T-helper 1 cell treated with Interleukin-12 subunit alpha and Interleukin-12 subunit beta and Interleukin-4 antibody, amounts not matched to agents 30 ng/mL and 1 ng/mL, for 36 hours (primary cell): ENCODE measurements around the gene COQ9. TPM values are rescaled to one million over a fixed set of nuclear protein-coding genes. Genes with fewer than 3 reads are reported as not detected.

Source experiments
- intact Hi-C: fragments of 100-400 bp; cut with micrococcal nuclease; formaldehyde crosslinking; loops from one replicate; pipeline ENCODE4 v1.15.1; 2024
- total RNA-seq: library from RNA; stranded (reverse); gene quantifications from 2 replicates; pipeline ENCODE4 v1.2.3, GENCODE V29; 2022

Gene COQ9
- total RNA-seq, 1 donor from 2014 or later, result 39.1 TPM

DNA sequence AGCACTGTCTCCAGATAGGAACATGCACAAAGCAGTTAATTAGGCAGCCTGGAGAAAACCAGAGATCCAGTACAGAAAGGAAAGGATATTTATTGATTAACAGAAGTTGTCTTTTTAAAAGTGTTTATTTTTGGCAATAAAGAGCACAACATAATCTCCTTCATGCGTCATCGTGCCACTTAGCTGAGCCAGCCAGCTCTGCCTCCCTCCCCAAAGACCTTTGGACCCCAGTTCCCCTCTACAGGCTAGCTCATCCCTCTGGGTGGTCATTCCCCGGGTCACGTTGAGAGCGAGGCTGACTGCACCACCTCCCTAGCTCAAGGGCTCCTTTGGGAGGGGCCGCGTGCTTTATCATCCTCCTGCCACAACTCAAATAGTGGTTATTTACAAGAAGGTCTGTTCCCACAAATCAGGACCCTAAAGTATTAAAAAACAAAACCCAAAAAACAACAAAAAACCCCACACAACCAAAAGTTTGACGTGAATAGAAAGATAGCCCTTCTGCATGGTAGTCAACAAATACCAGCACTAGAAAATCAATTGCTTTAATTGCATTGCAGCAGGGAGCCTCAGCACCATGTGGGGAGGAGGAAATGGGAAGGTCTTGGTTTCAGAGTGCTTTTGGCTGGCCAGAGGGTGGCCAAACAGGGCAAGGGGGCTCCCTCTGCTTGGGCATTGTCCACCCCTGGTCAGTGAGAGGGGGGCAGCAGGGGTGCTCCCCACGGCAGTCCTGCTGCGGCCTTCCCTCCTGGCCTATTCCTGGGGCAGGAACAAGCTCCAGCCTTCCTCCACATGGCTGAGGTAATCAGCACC lies 24.8 kb downstream of the COQ9 start:
- intact Hi-C loops, result no loop called here

DNA sequence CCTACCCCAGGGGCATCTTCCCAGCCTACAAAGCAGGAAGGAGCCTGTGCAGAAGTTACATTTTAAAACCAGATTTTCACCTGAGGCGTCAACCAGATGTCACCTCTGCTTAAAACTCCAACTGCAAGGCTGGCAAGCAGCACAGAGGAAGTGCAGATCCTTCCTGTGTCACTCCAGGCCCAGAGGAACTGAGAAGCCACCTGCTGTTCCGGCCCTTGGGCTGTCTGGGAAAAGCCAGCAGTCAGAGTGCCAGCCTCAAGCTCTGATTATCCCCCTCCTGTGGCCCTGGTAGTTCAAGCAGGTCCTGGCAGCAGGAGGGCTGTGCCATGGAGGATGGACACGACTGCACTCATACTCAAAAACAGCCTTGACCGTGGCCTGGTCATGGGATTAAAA lies 25.4 kb downstream of the COQ9 start:
- intact Hi-C loops, result no loop called here

DNA sequence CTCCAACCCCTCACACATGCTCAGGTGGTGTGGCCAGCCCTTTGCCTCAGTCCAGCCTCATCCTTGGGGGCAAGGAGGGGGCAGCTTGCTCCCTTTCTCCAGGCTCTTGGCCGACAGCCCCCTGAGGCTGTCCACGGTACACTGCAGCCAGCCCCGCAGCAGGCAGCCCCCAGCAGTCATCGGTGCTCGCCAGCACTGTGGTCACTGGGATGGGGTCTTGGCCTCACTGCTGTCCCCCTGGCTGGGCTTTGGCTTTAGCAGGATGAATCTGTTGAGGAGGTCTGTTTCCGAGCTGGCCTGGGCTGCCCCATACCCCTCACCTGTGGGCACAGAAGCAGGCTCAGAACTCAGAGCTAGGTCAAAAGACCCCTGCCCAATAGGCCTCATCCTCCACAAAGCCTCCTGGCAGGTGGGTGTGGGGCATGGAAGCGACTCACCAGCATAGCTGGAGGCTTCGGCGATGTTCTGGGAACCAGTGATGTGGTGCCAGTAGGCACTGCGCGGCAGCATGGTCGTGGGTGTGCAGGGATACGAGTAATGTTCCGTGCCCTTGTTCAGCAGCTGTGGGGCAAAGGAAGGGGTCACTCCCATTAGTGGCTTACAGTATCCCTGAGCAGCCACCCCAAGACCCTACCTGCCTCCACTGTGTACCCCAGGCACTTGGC lies 26.0 kb downstream of the COQ9 start:
- intact Hi-C loops, result no loop called here

DNA sequence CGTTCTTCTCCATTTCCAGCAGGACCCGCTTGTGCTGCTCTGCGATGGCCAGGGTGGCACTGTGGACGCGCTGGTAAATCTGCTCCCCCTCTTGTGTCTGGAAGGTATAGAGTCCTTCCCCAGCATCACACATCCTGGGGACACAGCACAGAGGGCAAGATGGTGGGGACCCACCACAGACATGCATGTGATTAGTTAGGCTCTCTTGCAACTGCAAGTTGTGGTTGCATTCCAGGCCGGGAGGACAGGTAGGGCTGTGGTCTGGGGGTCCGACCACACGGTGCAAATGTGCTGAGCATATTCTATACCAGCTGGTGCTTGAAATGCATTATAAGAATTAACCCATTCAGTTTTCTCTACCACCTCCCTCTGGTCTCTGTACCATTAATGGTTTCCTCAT lies 26.6 kb downstream of the COQ9 start:
- intact Hi-C loops, result no loop called here

DNA sequence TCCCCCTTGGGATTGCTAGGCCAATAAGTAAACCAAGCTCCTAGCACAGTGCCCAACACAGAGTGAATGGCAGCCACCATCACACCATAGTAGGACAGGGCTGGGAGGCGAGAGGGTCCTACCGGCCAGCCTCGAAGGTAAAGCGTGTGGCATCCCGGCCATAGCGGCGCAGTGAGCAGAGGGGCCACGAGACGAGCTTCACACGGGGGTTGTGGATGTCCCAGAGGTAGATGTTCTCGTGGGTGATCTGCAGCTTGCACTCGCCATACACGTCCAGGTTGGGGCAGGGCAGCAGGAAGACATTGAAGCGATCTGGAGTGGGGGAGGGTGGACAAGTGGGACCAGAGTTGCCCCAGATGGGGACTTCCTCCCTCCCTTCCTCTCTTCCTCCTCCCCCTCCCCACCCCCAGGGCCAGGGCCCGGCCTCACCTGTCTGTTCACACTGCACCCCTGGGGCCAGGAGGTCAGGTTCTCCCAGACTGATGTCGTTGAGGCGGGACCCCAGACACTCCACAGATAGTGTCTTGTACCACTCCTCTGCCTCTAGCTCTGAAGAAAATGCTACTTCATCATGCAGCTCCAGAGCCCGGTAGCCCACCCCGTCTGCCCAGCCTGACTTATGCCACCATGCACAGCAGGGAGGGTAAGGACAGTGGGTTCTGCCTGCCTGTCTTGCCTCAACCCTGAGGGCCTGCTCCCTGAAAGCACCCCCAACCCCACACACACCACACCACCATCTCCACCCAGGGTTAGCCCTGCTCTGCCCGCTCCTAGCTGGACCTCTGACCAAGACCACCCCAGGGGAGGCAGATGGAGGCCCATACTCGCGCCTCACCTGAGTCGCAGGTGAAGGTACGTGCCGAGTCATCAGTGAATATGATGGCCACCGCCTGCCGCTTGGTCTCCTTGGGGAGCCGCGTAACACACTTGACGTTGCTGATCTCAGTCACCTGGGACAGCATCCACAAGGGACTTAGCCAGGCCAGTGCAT lies 27.7 kb downstream of the COQ9 start:
- intact Hi-C loops, result loop anchor here (1.0 kb wide), 1 partner anchor 13 kb away; the partner anchor contains the start of gene POLR2C

DNA sequence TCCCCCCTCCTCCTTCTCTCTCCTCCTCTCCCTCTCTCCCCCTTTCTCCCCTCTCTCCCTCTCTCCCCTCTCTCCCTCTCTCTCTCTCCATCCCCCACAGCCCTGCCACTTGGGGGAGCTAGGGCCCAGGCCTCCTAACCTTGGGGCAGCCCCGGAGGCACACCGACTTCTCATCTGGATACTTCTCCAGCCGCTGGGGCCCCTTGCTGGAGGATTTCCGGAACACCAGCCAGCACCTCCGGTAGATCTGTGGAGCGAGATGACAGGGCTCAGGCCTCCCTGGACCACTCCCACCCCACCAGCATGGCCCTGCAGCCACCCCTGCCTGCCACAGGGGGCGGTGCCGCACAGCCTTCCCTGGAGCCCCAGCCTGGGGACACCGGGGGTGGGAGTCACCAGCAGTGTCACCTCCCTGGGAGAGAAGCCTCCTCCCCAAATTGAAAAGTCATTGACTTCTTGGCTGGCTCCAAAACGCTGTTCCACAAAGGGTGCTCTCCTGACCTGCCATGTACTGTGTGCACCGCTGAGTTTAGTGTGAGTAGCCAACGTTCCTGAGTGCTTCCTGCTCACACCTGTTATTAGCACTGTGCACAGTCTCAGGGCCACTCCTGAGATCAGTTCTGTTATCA lies 28.5 kb downstream of the COQ9 start:
- intact Hi-C loops, result loop anchor here (1.0 kb wide), 4 partner anchors 10 to 43 kb away; partner anchors contain the start of genes CIAPIN1, COQ9, DOK4 and POLR2C

DNA sequence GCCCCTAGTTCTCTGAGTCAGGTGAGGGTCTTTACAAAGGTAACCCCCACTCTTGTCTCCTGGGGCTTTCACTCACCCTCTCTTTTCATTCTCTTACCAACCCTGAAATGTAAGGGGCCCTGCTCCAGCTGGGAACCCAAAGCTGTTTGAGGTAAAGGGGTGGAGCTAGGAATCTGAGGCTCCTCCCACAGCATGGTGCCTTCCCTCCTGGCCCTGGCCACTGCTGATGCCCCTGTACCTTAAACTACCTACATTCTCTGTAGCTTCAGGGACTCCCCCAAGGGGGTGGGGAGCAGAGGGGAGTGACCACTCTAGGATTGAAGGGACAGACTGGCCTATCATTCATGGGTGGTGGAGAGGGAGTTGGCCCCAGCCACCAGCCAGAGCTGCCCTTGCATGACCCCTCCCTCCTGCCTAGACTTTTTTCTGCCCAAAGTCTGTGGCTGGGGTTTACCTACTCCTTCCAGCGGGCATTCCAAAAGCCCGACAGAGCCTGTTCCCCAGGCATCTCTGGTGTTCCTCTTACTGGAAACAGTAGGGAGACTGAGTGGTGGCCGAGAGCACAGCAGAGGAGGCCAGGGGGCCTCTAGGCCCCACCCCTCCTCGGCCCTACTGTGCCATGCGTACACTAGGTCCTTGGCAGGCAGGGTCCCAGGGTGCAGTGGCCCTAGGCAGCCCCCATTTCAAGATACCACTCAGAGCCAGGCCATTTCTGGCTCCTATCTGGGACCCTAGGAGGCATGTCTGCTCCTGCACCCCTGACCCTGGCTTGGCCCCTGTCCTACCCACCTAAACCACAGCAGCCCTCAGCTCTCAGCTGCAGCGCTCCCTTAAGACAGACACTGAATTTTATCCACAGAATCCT lies 29.5 kb downstream of the COQ9 start:
- intact Hi-C loops, result loop anchor here (1.0 kb wide), 3 partner anchors 10 to 43 kb away; partner anchors contain the start of genes CIAPIN1, COQ9 and DOK4

DNA sequence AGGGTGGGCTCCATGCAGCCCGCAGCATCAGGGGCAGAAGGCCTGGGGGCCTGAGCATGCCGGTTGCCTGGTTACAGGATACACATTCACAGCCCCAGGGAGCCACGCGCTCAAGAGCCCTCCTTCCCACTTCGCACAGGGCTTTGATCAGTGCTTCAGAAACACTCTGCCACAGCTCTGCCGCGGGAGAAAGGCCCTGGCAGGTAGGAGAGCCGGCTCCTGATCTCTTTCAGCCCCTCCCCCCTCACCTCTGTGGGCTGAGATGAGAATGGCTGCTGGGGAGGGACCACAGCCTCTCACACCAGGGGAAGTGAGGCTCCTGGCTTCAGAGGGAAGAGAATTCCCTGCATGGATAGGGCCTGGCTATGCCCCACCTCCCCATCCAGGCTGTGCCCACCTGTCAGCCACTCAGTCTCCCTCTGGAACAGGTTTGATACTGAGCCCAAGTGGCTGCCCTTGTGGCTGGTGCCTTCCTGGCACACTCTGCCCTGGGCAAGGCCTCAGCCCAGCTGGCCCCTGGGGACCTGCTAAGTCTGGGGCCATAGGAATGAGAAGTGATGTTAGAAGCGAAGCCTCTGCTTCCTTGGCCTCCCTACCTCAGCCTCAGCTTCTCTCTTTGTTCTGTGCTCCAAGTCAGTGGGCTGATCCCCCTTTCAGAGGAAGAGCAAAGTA lies 30.4 kb downstream of the COQ9 start:
- intact Hi-C loops, result no loop called here

DNA sequence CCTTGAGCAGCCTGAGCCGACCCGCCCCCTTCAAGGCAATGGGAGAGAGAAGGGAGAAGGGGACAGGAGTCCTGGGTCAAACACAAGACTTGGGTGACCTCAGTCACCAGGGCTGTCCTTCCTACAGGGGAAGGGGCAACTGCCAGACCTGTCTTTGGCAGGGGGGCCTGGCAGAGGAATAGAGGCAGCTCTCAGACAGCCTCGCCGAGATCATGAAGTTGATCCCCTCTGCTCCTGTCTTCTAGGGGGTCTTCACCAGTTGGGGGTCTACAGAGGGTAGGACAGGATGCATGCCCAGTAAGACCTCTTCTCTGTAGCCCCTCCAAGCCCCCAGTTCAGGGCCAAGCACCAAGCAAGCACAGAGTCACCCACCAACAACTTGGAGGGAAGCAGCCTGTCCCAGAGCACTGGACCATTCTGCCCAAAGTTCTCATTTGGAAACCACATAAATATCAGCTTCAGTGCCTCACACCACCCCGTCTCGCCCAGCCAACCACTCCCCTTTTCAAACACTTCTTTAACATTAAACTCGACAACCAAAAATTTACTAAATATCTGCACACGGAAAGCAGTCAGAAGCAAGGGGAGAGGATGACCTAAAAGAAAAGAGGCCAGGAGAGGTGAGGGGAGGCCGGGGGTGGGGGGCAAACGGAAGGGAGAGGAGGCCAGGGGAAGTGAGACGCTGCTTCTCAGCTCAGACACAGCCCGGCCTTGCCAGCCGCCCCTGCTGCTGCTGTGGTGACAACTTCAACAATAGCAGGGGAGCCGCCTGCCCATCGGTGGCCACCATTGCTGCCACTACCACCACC lies 31.3 kb downstream of the COQ9 start:
- intact Hi-C loops, result no loop called here

DNA sequence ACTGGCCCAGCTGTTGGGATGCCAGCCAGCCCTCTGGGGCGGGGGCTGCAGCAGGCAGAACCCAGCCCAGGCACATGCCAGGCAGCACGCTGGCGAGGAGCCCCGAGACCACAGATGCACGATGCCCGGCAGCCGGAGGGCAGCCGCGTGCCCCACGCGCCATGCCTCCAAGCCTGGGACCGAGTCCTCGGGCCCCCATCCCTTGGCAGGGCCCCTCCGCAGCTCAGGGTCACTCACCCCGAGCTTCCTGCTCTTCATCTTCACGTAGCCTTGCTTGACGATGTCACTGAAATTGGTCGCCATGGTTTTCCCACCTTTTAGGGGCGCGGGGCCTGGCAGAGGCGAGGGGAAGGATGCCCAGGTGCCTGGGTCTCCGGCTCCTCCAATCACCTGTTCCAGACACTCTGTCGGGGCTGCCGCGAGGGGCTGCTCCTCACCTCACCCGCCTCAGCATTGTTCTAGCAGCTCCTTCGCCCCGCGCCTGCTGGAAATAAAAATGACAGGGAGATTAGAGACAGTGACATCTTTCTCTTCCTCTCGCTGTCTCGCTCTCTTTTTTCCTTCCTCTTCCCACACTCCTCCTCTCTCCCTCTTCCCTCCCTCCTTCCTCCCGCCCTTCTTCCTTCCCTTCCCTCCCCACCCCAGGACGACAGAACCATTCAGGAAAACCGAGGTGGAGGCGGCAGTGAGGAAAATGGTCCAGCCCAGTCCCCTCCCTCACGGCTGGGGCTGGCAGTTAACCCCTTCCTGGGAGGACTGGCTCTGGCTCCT lies 32.1 kb downstream of the COQ9 start:
- intact Hi-C loops, result no loop called here

DNA sequence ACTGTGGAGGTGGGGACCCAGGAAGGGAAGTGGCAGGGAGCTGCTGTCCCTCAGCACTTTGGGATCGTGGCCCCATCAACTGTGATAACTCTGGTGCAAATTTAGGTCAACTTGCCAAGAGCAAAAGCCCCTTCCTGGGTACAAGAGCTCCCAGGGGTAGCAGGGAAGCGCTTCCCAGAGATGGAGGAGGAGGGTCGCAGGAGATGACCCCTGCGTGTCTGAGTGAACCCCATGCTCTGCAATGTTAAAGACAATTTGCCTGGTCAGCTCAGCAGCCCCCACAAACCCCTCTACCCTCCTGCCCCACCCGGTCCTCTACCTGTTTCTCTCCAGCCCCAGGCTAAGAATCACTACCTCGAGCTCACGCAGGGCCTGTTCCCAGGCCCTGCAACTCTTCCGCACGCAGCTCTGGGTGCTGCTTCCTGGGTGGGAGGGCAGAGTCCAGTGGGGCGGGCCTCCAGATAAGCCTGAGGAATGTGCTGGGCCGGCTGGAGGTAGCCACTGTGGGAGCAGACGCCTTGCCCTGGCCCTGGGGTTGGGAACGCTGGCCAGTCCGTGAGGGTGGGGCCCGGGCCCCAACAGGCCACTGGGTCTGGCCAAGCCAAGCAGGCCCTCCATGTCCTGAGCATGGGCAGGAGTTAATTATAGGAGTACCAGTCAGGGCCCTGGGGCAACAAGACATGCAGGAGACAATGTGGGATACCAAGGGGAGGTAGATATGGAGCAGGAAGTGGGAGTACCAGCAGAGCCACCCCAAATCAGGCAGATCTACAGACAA lies 32.9 kb downstream of the COQ9 start:
- intact Hi-C loops, result no loop called here

DNA sequence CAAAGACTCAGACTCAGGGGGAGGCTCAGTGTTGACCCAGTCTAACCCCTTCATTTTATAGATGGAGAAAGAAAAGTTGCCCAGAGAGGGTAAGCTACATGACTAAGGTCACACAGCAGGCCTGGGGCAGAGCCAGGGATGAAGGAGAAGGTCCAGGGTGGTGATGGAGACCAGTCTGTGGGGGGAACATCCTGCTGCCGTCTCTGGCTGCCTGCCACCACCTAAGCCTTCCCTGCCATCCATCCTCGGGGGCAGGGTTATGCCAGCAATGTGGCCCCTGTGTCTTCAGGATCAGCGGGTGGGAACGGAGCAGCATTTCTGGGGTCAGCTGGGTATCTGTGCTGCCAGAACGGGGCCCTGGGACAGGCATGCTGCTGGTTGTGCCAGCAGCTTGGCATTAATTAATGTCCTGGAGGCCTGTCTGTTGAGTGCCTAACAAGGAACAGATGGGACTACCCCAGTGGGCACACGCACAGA lies 33.5 kb downstream of the COQ9 start:
- intact Hi-C loops, result no loop called here

DNA sequence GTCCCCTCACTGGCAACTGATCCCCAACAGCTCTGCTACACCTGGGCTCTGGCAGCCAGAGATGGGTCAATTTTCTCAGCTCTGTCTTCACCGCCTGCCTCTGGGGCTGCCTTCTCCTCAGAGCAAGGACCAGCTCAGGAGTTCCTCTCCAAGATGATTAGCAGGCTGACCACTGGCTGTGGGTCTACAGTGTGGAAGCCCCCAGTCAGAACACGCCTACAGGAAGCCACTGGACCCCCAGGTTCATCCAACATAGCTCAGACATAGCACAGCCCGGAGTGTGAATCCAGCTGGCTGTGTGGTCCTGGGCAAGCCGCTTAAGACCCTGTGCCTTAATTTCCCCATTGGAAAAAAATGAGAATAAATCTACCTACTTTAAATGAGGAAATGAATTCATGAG lies 34.1 kb downstream of the COQ9 start:
- intact Hi-C loops, result no loop called here

DNA sequence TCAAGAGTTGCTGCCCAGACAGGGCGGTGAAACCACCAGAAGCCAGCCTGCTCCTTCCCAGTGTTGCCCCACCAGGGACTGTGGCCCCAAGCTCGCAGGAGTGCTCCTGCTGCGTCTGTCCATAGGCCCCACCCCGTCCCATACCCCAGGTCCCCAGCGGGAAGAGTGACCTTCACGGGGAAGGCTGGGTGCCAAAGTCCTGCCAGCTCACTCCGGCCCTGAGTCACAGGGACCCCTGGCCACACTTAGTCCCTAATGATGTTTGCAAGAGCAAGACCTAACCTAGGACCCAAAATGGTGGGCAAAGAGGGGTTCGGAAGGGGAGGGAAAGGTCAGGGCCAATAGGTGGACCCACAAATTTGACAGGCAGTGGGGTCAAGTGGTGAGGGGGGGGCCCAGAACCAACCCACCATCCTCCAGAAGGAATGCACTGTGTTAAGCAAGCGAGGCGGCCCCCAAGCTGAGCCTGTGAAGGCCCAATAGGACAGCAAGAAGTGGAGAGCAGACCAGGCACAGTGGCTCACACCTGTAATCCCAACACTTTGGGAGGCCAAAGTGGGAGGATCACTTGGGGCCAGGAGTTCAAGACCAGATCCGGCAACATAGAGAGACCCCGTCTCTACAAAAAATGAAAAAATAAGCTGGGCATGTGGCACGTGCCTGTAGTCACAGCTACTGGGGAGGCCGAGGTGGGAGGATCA lies 35.7 kb downstream of the COQ9 start:
- intact Hi-C loops, result no loop called here

DNA sequence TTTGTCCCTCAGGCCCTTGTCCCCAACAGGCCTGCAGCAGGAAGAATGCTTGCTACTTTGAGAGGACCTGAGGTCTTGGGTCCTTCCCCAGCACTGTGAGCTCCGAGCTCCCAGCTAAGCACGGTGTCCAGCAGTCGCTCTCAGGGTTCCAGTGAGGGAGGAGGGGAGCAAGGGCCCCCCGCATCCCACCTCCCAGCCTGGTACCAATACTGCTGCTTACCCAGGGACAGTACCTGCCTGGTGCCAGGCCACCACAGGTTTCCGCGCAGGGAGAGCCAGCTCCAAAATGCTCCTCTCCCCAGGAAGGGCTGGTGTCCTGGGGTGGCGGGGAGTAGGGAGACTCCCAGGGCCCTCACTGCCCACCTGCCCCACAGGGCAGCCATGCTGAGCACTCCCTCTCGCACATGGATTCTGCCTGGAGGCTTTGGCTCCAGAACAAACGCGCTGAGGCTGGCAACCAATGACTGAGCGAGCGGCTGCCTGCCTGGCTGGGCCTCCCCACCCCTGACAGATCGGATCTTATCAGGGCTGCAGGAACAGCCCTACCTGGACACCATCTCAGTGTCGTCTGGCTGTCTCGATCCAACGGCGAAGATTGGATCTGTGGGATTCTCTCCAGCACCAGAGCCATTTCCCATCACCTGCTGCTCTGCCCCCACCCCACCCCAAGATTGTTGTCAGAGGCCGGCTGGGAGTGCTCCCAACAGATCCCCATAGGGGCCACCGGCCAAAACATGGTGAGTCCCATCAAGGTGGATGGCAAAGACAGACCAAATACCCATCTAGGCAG lies 36.6 kb downstream of the COQ9 start:
- intact Hi-C loops, result no loop called here
